Calu3 (cell line): ENCODE results near the gene ULBP1. TPM values are rescaled to one million over a fixed set of nuclear protein-coding genes. Genes with fewer than 3 reads are reported as not detected.
"Not testable (repeated sequence)": the region's sequence is repeated elsewhere in the genome, so short reads cannot be mapped to it uniquely, and the experiment has no call there.

ENCODE experiments used
- BruUV-seq: library from RNA; stranded (reverse); fragments of 400-500 nt; replicated peaks from 2 replicates; lab custom pipeline; 2021; lab: Mats Ljungman, UMichigan
- CTCF ChIA-PET: fragments of 300-600 bp; sonication (Branson Sonifier 250); formaldehyde crosslinking; loops from one replicate; lab custom pipeline; 2022; ENCODE audit warnings: antibody characterized with exemption; lab: Charles Lee
- DNase-seq: peaks from one replicate; pipeline ENCODE4 v3.0.0; 2022
- H3K27ac Mint-ChIP-seq: one replicate; pipeline ENCODE4 v1.8.0; 2022; ENCODE audit warnings: mixed read lengths; ENCODE audit not compliant: unreplicated experiment
- H3K27me3 Mint-ChIP-seq: one replicate; pipeline ENCODE4 v1.8.0; 2022; ENCODE audit warnings: mixed read lengths; ENCODE audit not compliant: unreplicated experiment
- H3K36me3 Mint-ChIP-seq: one replicate; pipeline ENCODE4 v1.8.0; 2022; ENCODE audit warnings: mild to moderate bottlenecking, moderate library complexity, mixed read lengths; ENCODE audit not compliant: insufficient read depth, unreplicated experiment
- H3K4me1 Mint-ChIP-seq: one replicate; pipeline ENCODE4 v1.8.0; 2022; ENCODE audit warnings: mild to moderate bottlenecking, low read depth, mixed read lengths; ENCODE audit not compliant: unreplicated experiment
- H3K4me3 Mint-ChIP-seq: one replicate; pipeline ENCODE4 v1.8.0; 2022; ENCODE audit warnings: mild to moderate bottlenecking, low read depth, moderate library complexity, mixed read lengths; ENCODE audit not compliant: unreplicated experiment
- H3K9me3 Mint-ChIP-seq: one replicate; pipeline ENCODE4 v1.8.0; 2022; ENCODE audit warnings: low read depth, mixed read lengths; ENCODE audit not compliant: unreplicated experiment
- intact Hi-C: fragments of 100-400 bp; cut with micrococcal nuclease; formaldehyde crosslinking; loops from one replicate; pipeline ENCODE4 v1.10.0; 2022; ENCODE audit not compliant: unreplicated experiment
- total RNA-seq: library from RNA; stranded (reverse); gene quantifications from 2 replicates; pipeline ENCODE4 v1.2.3, GENCODE V29; 2022
- TF ChIP-seq, protein P1 (sequence below): fragments of 200-600 bp; IDR thresholded peaks from one replicate; pipeline ENCODE4 v1.8.0; 2022; ENCODE audit warnings: antibody characterized with exemption; ENCODE audit not compliant: unreplicated experiment

The ULBP1 gene
- total RNA-seq, 1 experiment from 2014 or later, result 2.5 TPM

DNA sequence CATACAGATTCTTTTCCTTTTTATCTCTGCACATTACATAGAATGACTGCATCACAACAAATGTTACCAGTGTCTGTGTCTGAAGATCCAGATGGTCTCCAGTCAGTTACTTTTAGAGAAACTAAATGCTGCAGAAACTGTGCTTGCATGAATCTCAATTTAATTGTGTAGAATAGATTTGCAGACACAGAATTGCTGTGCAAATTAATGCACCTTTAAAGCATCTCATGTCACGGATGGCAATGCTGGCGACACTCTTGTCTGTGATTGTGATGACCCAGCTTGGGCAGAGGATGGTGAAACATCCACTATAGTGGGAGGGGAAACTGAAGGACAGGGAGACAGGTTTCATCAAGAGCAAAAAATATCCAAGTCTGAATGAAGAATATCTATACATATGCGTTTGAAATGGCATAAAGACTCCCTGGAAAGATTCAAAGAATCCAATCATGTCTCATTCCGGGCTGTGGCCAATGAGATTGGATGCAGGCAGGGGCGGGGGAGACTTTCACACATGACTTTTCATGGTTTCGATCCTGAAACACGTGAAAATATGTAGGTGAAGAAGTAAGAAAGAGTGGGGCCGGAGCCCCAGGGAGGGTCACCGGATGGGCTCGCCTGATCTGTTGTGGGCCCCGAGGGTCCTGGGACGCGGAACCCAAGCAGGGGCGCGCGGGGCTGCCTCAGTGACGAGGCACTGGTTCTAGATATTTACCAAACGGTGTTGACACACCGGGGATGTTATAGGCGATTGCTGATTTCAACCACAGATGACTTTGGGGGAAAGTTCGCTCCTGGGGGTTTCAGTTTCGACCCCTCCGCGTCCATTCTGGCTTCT, 50.3 kb downstream of the ULBP1 start:
- H3K4me3 Mint-ChIP-seq, result peak overlapping the region; percentile 50

DNA sequence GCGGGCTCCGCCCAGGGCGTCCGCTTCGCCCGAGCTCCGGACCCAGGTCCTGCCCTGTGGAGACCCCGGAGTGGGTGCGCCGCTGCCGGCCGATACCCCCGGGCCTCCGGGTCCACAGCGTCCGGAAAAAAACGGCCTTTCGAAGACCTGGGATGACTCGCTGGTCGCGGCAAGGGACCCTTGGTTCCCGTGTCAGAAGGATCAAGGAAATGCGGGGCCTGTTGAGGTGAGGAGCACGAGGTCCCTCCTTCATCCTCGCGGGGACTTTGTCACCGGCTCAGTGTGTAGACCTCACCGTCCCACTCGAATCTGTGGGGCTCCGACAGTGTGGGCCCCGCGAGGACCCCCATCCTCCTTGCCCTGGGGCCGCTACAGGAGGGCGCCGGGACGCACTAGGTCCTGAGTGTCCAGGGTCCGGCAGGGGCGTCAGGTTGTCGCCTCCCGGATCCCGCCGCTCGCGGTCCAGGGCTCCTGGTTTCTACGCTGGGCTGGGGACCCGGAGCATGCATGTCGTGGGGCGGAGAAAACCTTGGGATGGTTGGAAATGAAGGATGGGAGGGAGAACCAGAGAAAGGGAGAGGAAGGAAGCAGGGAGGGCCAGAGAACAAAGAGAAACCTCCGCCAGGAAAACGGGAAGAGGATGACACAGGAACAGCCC, 51.0 kb downstream of the ULBP1 start:
- H3K27ac Mint-ChIP-seq, H3K36me3 Mint-ChIP-seq, CTCF ChIA-PET, H3K4me3 Mint-ChIP-seq, DNase-seq, H3K9me3 Mint-ChIP-seq, BruUV-seq: not testable (repeated sequence)
- intact Hi-C loops, result loop anchor here (5.0 kb wide), 1 partner anchor 182 kb away; no protein-coding TSS in a partner anchor
- peaks cover 10% of the 10 kb centered on the region for H3K4me1 Mint-ChIP-seq
- H3K27me3 Mint-ChIP-seq, result peaks cover 59% of the 10 kb centered on the region

More for the DNA sequence above, 50.3 kb downstream of the ULBP1 start:
- H3K27ac Mint-ChIP-seq, DNase-seq, CTCF ChIA-PET, intact Hi-C loops, H3K9me3 Mint-ChIP-seq, H3K36me3 Mint-ChIP-seq, BruUV-seq: not testable (repeated sequence)
- H3K4me1 Mint-ChIP-seq, result peaks cover 10% of the 10 kb centered on the region
- peaks cover 64% of the 10 kb centered on the region for H3K27me3 Mint-ChIP-seq

DNA sequence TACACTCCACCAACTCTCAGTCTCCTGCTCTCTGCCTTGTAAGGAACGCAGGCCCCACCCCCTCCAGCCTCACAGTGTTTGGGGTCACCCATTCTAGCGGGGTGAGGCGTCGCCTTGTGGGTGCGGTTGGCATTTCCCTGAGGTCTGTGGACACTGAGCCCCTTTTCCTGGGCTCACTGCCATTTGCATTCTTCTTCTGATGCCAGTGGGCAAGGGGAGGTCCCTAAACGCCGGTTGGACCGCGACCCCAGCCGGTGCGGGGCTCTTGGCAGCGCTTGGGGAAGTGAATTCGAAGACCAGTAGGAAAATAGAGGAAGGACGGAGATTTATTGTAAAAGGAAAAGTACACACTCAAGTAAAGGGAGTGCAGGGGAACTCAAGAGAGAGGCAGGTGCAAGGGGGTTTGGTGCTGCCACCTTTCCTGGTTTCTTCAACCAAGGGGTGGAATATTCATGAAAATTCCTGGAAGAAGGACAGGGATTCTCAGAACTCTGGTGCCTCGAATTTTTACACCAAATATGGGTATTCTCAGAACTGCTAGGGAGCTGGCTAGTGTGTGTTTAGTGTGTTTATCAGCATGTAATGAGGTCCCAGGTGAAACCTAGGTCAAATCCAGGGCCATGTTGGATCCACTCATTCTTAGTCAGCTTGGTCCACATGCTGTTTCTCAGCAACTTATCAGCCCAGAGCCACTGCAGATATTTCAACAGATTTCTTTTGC, 51.7 kb downstream of the ULBP1 start:
- peaks cover 10% of the 10 kb centered on the region for H3K4me1 Mint-ChIP-seq
- H3K4me3 Mint-ChIP-seq, DNase-seq, H3K9me3 Mint-ChIP-seq, H3K36me3 Mint-ChIP-seq, H3K27ac Mint-ChIP-seq, CTCF ChIA-PET, BruUV-seq: not testable (repeated sequence)
- intact Hi-C loops, result loop anchor here (2.0 to 5.0 kb wide), 2 partner anchors 81 to 183 kb away; no protein-coding TSS in a partner anchor
- H3K27me3 Mint-ChIP-seq, result peaks cover 52% of the 10 kb centered on the region

DNA sequence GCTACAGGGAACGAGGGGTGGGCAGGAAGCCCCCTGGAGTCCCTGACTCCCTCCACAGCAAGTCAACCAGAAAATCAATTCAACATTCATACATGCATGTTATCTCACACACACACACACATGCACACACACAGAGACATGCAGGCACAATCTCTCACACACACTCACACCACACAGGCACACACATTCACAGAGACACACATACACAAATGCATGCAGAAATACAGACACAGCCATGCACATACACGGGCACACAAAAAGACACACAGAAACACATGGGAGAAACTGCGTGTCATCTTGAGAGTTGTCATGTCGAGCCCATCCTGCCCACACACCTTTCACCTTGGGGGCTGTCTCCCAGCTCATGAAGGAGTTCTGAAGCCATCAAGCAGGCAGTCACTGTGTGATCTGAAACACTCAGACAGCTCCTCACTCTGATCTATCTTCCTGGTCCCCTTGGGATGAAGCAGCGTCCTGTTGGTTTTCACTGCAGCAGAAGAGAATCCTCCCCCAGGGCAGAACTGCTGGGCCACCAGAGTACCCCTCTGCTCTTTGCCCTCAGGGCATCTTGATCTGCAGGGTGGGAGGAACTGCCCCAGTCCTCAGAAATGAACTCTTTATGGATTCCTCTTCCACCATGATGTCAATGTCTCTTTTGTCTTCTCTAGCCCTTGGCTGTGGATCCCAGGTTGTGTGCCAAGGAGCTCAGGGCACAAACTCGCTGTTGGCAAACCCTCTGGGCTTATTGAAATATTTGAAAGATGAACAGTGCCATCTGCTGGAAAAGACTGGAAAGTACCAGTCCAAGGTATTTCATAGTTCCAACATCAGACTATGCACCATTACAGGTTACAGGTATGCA, 52.8 kb downstream of the ULBP1 start:
- DNase-seq, result peak; percentile 43
- H3K4me3 Mint-ChIP-seq, result no peak overlapping the region
- H3K9me3 Mint-ChIP-seq, result no peaks in the 10 kb centered on the region
- peaks cover 49% of the 10 kb centered on the region for H3K27me3 Mint-ChIP-seq
- CTCF ChIA-PET, result interaction anchor here (0.6 to 1.0 kb wide), 4 partner anchors 9 to 378 kb away, joined by 3 to 5 read pairs (median 4); partner anchors contain the start of gene RAET1L
- no peaks in the 10 kb centered on the region for H3K36me3 Mint-ChIP-seq
- no peak overlapping the region for H3K27ac Mint-ChIP-seq
- peaks cover 10% of the 10 kb centered on the region for H3K4me1 Mint-ChIP-seq
- TF ChIP-seq, protein P1, sequence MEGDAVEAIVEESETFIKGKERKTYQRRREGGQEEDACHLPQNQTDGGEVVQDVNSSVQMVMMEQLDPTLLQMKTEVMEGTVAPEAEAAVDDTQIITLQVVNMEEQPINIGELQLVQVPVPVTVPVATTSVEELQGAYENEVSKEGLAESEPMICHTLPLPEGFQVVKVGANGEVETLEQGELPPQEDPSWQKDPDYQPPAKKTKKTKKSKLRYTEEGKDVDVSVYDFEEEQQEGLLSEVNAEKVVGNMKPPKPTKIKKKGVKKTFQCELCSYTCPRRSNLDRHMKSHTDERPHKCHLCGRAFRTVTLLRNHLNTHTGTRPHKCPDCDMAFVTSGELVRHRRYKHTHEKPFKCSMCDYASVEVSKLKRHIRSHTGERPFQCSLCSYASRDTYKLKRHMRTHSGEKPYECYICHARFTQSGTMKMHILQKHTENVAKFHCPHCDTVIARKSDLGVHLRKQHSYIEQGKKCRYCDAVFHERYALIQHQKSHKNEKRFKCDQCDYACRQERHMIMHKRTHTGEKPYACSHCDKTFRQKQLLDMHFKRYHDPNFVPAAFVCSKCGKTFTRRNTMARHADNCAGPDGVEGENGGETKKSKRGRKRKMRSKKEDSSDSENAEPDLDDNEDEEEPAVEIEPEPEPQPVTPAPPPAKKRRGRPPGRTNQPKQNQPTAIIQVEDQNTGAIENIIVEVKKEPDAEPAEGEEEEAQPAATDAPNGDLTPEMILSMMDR, result no peak
- no TSS peak for BruUV-seq
- intact Hi-C loops, result loop anchor here (2.0 to 5.0 kb wide), 2 partner anchors 82 to 184 kb away; no protein-coding TSS in a partner anchor

DNA sequence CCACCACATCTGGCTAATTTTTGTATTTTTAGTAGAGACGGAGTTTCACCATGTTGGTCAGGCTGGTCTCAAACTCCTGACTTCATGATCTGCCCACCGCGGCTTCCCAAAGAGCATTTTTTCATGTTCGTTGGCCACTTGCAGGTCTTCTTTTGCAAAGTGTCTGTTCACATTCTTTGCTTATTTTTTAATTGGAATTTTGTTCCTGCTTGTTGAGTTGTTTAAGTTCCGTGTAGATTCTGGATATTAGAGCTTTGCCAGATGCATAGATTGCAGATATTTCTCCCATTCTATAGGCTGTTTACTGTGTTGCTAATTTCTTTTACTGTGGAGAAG, 53.4 kb downstream of the ULBP1 start:
- CTCF ChIA-PET, result interaction anchor here (0.6 to 1.0 kb wide), 4 partner anchors 8 to 378 kb away, joined by 3 to 5 read pairs (median 4); partner anchors contain the start of gene RAET1L
- not testable (repeated sequence) for H3K27ac Mint-ChIP-seq, H3K4me3 Mint-ChIP-seq, H3K36me3 Mint-ChIP-seq, BruUV-seq, DNase-seq, H3K9me3 Mint-ChIP-seq
- Mint-ChIP-seq H3K4me1 (peaks cover 10% of the 10 kb centered on the region), H3K27me3 (peaks cover 49% of the 10 kb centered on the region)
- intact Hi-C loops, result loop anchor here (2.0 to 5.0 kb wide), 2 partner anchors 82 to 185 kb away; no protein-coding TSS in a partner anchor
